ENCODE data around the gene PTMS. TPM values are rescaled to one million over a fixed set of nuclear protein-coding genes. Genes with fewer than 3 reads are reported as not detected.

PTMS gene
- total and polyA plus RNA-seq, 2 of the 13 experiments (the other 11 are each of a cell fraction or from before 2014, with no cell fraction given), result 40.5 to 82.4 TPM

- TF ChIP-seq JUNB (CRISPR knock-in tag; IDR thresholded peaks at IDR 0.05; ENCODE audit: borderline replicate concordance) (no peak), HHEX (CRISPR knock-in tag; IDR thresholded peaks at IDR 0.05) (no peak), CREB3 (CRISPR knock-in tag; IDR thresholded peaks at IDR 0.05) (no peak), MZF1 (CRISPR knock-in tag; IDR thresholded peaks at IDR 0.05; ENCODE audit: borderline replicate concordance) (no peak), FOXM1 (CRISPR knock-in tag; IDR thresholded peaks at IDR 0.05) (no peak), NBN (conservative IDR thresholded peaks at IDR 0.05) (no peak), ATF7 (IDR thresholded peaks at IDR 0.05) (no peak), ATF7 (CRISPR knock-in tag; IDR thresholded peaks at IDR 0.05) (no peak)
- TF ChIP-seq, protein P1, sequence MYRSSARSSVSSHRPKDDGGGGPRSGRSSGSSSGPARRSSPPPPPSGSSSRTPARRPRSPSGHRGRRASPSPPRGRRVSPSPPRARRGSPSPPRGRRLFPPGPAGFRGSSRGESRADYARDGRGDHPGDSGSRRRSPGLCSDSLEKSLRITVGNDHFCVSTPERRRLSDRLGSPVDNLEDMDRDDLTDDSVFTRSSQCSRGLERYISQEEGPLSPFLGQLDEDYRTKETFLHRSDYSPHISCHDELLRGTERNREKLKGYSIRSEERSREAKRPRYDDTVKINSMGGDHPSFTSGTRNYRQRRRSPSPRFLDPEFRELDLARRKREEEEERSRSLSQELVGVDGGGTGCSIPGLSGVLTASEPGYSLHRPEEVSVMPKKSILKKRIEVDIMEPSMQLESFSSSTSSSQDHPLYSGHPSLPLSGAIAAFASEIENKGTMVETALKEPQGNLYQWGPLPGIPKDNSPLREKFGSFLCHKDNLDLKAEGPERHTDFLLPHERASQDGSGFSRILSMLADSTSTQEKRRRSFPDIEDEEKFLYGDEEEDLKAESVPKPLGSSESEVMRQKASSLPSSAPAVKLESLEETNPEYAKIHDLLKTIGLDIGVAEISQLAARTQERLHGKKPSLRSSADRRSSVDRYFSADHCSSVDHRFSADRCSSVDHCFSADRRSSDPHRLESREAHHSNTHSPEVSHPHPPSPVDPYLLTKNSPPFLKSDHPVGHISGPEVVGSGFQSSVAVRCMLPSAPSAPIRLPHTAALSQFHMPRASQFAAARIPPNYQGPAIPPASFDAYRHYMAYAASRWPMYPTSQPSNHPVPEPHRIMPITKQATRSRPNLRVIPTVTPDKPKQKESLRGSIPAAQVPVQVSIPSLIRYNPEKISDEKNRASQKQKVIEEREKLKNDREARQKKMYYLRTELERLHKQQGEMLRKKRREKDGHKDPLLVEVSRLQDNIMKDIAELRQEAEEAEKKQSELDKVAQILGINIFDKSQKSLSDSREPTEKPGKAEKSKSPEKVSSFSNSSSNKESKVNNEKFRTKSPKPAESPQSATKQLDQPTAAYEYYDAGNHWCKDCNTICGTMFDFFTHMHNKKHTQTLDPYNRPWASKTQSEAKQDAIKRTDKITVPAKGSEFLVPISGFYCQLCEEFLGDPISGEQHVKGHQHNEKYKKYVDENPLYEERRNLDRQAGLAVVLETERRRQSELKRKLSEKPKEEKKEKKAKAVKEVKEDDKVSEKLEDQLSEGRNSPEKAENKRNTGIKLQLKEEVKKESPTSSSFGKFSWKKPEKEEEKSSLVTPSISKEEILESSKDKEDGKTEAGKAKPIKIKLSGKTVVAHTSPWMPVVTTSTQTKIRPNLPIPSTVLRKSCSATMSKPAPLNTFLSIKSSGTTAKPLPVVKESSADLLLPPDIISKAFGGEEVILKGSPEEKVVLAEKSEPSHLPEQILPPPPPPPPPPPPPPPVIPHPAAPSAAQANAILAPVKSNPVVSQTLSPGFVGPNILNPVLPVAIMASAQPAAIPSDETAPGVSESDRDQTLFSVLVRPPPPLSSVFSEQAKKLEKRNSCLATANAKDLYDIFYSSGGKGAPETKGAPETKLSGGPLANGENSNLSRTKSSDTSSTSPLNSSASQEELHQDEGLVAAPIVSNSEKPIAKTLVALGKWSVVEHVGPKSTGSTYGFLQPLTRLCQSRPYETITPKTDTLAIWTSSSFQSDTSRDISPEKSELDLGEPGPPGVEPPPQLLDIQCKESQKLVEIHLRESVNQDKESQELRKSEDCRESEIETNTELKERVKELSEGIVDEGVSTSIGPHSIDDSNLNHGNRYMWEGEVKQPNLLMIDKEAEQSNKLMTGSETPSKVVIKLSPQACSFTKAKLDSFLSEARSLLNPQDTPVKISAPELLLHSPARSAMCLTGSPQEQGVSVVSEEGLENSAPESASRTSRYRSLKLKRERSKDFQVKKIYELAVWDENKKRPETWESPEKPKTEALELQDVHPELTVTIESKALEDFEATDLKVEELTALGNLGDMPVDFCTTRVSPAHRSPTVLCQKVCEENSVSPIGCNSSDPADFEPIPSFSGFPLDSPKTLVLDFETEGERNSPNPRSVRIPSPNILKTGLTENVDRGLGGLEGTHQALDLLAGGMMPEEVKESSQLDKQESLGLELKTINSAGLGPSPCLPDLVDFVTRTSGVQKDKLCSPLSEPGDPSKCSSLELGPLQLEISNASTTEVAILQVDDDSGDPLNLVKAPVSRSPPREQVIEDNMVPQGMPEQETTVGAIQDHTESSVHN (CRISPR knock-in tag; IDR thresholded peaks at IDR 0.05), result no peak
- TF ChIP-seq, protein P2, sequence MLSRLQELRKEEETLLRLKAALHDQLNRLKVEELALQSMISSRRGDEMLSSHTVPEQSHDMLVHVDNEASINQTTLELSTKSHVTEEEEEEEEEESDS (CRISPR knock-in tag; IDR thresholded peaks at IDR 0.05; ENCODE audit: borderline replicate concordance), result no peak
- TF ChIP-seq, protein P3, sequence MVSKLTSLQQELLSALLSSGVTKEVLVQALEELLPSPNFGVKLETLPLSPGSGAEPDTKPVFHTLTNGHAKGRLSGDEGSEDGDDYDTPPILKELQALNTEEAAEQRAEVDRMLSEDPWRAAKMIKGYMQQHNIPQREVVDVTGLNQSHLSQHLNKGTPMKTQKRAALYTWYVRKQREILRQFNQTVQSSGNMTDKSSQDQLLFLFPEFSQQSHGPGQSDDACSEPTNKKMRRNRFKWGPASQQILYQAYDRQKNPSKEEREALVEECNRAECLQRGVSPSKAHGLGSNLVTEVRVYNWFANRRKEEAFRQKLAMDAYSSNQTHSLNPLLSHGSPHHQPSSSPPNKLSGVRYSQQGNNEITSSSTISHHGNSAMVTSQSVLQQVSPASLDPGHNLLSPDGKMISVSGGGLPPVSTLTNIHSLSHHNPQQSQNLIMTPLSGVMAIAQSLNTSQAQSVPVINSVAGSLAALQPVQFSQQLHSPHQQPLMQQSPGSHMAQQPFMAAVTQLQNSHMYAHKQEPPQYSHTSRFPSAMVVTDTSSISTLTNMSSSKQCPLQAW (CRISPR knock-in tag; IDR thresholded peaks at IDR 0.05), result peak; percentile 91; the same call in 1 of the 2 replicates
- TF ChIP-seq, protein P4, sequence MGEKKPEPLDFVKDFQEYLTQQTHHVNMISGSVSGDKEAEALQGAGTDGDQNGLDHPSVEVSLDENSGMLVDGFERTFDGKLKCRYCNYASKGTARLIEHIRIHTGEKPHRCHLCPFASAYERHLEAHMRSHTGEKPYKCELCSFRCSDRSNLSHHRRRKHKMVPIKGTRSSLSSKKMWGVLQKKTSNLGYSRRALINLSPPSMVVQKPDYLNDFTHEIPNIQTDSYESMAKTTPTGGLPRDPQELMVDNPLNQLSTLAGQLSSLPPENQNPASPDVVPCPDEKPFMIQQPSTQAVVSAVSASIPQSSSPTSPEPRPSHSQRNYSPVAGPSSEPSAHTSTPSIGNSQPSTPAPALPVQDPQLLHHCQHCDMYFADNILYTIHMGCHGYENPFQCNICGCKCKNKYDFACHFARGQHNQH (CRISPR knock-in tag; IDR thresholded peaks at IDR 0.05), result peak; percentile 71
- TF ChIP-seq, protein P5, sequence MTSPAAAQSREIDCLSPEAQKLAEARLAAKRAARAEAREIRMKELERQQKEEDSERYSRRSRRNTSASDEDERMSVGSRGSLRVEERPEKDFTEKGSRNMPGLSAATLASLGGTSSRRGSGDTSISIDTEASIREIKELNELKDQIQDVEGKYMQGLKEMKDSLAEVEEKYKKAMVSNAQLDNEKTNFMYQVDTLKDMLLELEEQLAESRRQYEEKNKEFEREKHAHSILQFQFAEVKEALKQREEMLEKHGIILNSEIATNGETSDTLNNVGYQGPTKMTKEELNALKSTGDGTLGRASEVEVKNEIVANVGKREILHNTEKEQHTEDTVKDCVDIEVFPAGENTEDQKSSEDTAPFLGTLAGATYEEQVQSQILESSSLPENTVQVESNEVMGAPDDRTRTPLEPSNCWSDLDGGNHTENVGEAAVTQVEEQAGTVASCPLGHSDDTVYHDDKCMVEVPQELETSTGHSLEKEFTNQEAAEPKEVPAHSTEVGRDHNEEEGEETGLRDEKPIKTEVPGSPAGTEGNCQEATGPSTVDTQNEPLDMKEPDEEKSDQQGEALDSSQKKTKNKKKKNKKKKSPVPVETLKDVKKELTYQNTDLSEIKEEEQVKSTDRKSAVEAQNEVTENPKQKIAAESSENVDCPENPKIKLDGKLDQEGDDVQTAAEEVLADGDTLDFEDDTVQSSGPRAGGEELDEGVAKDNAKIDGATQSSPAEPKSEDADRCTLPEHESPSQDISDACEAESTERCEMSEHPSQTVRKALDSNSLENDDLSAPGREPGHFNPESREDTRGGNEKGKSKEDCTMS (CRISPR knock-in tag; conservative IDR thresholded peaks at IDR 0.05), result no peak
These were observed 12.7 kb downstream of the PTMS start (continued) for GRCh38 chr12:6778574-6779550.

Measured in HepG2 (cell line).